GM23338 (cell line): ENCODE measurements around the gene MOV10.

Source experiments
- EZH2 ChIP-seq: fragments of 200-600 bp; sonication (generic); IDR thresholded peaks from one replicate; pipeline ENCODE4 v1.8.0; 2017; ENCODE audit warnings: antibody characterized with exemption, mild to moderate bottlenecking, low read depth; ENCODE audit not compliant: unreplicated experiment
- EZH2phosphoT487 ChIP-seq: fragments of 200-600 bp; sonication (generic); IDR thresholded peaks from one replicate; pipeline ENCODE4 v1.8.1; 2018; ENCODE audit warnings: antibody characterized with exemption; ENCODE audit not compliant: unreplicated experiment
- POLR2AphosphoS5 ChIP-seq: IDR thresholded peaks from 2 replicates; pipeline ENCODE4 v1.6.1; 2016; ENCODE audit warnings: antibody characterized with exemption, low read depth
- STAT1 ChIP-seq: IDR thresholded peaks from one replicate; pipeline ENCODE4 v1.6.1; 2016; ENCODE audit warnings: antibody characterized with exemption; ENCODE audit not compliant: unreplicated experiment
- TF ChIP-seq, protein P1 (sequence below), 2 experiments: fragments of 200-600 bp in 1 of 2; sonication (generic) in 1 of 2; conservative IDR thresholded peaks; 2 replicates each; pipeline versions ENCODE4 v1.5.1 to v1.6.1; 2016 to 2017; ENCODE audit warnings: antibody characterized with exemption in 2 of 2, low read depth in 2 of 2, mild to moderate bottlenecking in 2 of 2, moderate library complexity in 1 of 2
- TF ChIP-seq, protein P2 (sequence below): IDR thresholded peaks from 2 replicates; pipeline ENCODE4 v1.6.1; 2016; ENCODE audit warnings: antibody characterized with exemption

DNA sequence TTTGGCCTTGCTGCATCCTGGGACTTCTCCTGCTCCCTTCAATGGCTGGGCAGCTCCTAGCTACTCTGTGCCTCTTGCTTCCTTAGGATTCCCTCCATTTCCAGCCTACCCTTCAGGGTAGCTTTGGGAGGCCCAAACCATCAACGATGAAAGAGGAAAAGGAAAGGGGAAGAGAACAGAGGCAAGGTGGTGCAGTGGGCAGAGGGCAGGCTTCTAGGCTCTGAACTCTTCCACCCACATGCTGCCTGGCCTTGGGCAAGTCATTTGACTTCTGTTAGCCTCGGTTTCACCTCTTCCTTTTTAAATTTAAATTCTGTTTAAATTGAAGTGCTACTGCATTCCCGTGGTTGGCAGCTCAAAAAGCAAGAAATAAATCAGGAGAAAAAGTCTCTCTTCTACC is 46.3 kb downstream of the MOV10 start:
- TF ChIP-seq POLR2AphosphoS5 (no peak), EZH2phosphoT487 (no peak), EZH2 (no peak), STAT1 (no peak)
- TF ChIP-seq, protein P1, sequence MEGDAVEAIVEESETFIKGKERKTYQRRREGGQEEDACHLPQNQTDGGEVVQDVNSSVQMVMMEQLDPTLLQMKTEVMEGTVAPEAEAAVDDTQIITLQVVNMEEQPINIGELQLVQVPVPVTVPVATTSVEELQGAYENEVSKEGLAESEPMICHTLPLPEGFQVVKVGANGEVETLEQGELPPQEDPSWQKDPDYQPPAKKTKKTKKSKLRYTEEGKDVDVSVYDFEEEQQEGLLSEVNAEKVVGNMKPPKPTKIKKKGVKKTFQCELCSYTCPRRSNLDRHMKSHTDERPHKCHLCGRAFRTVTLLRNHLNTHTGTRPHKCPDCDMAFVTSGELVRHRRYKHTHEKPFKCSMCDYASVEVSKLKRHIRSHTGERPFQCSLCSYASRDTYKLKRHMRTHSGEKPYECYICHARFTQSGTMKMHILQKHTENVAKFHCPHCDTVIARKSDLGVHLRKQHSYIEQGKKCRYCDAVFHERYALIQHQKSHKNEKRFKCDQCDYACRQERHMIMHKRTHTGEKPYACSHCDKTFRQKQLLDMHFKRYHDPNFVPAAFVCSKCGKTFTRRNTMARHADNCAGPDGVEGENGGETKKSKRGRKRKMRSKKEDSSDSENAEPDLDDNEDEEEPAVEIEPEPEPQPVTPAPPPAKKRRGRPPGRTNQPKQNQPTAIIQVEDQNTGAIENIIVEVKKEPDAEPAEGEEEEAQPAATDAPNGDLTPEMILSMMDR (conservative IDR thresholded peaks at IDR 0.05; ENCODE audit: low read depth in 2 of 2): no peak
- TF ChIP-seq, protein P2, sequence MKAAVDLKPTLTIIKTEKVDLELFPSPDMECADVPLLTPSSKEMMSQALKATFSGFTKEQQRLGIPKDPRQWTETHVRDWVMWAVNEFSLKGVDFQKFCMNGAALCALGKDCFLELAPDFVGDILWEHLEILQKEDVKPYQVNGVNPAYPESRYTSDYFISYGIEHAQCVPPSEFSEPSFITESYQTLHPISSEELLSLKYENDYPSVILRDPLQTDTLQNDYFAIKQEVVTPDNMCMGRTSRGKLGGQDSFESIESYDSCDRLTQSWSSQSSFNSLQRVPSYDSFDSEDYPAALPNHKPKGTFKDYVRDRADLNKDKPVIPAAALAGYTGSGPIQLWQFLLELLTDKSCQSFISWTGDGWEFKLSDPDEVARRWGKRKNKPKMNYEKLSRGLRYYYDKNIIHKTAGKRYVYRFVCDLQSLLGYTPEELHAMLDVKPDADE: no peak
